MCF 10A (cell line): ENCODE measurements around the gene FAM187B. TPM values are rescaled to one million over a fixed set of nuclear protein-coding genes. Genes with fewer than 3 reads are reported as not detected.

ENCODE experiments used
- BruUV-seq: library from RNA; stranded (reverse); fragments of 400-500 nt; replicated peaks from 2 replicates; lab custom pipeline; 2021; lab: Mats Ljungman, UMichigan
- CTCF ChIA-PET: fragments of 300-600 bp; sonication (Branson Sonifier 250); formaldehyde crosslinking; extraction: SDS; loops from one replicate; lab custom pipeline; 2021; ENCODE audit warnings: antibody characterized with exemption, inconsistent platforms; lab: Yijun Ruan, JAX
- POLR2A ChIA-PET: fragments of 300-600, 350-650 bp; sonication (Branson Sonifier 250); formaldehyde crosslinking; extraction: SDS; loops from one replicate; lab custom pipeline; 2020; ENCODE audit warnings: antibody characterized with exemption, inconsistent platforms; lab: Yijun Ruan, JAX
- DNase-seq: peaks from one replicate; pipeline ENCODE4 v3.0.0-alpha.2; 2018; ENCODE audit not compliant: unreplicated experiment
- H3K27ac Mint-ChIP-seq: one replicate; pipeline ENCODE4 v1.8.0; 2022; ENCODE audit warnings: mild to moderate bottlenecking, low read depth, mixed read lengths; ENCODE audit not compliant: unreplicated experiment
- H3K27me3 Mint-ChIP-seq: one replicate; pipeline ENCODE4 v1.8.0; 2022; ENCODE audit warnings: mixed read lengths; ENCODE audit not compliant: insufficient read depth, unreplicated experiment
- H3K36me3 Mint-ChIP-seq: one replicate; pipeline ENCODE4 v1.8.0; 2022; ENCODE audit warnings: mild to moderate bottlenecking, moderate library complexity, mixed read lengths; ENCODE audit not compliant: insufficient read depth, unreplicated experiment
- H3K4me1 Mint-ChIP-seq: one replicate; pipeline ENCODE4 v1.8.0; 2022; ENCODE audit warnings: mixed read lengths; ENCODE audit not compliant: insufficient read depth, unreplicated experiment
- H3K4me3 Mint-ChIP-seq: one replicate; pipeline ENCODE4 v1.8.0; 2022; ENCODE audit warnings: mild to moderate bottlenecking, moderate library complexity, mixed read lengths; ENCODE audit not compliant: unreplicated experiment
- H3K9me3 Mint-ChIP-seq: one replicate; pipeline ENCODE4 v1.8.0; 2022; ENCODE audit warnings: mixed read lengths; ENCODE audit not compliant: unreplicated experiment
- intact Hi-C: fragments of 100-400 bp; cut with micrococcal nuclease; formaldehyde crosslinking; loops from 2 replicates; pipeline ENCODE4 v1.14.1; 2022
- total RNA-seq: library from RNA; stranded (reverse); gene quantifications from 2 replicates; pipeline ENCODE4 v1.2.3, GENCODE V29; 2022
- TF ChIP-seq, protein P1 (sequence below): fragments of 200-600 bp; IDR thresholded peaks from one replicate; pipeline ENCODE4 v1.8.0; 2022; ENCODE audit warnings: antibody characterized with exemption, mild to moderate bottlenecking; ENCODE audit not compliant: unreplicated experiment

FAM187B gene
- total RNA-seq, 1 experiment from 2014 or later = not detected

- Mint-ChIP-seq H3K27me3 (no peaks in the 10 kb centered on the region), H3K36me3 (no peaks in the 10 kb centered on the region), H3K9me3 (no peaks in the 10 kb centered on the region), H3K27ac (no peak overlapping the region), H3K4me1 (no peaks in the 10 kb centered on the region), H3K4me3 (no peak overlapping the region)
- DNase-seq = no peak
- ChIA-PET CTCF (interaction anchor here (0.7 kb wide), 1 partner anchor 145 kb away, joined by 3 read pairs; no protein-coding TSS in a partner anchor), POLR2A (no interaction called here)
- BruUV-seq = no TSS peak
- intact Hi-C loops = no loop called here
- TF ChIP-seq, protein P1, sequence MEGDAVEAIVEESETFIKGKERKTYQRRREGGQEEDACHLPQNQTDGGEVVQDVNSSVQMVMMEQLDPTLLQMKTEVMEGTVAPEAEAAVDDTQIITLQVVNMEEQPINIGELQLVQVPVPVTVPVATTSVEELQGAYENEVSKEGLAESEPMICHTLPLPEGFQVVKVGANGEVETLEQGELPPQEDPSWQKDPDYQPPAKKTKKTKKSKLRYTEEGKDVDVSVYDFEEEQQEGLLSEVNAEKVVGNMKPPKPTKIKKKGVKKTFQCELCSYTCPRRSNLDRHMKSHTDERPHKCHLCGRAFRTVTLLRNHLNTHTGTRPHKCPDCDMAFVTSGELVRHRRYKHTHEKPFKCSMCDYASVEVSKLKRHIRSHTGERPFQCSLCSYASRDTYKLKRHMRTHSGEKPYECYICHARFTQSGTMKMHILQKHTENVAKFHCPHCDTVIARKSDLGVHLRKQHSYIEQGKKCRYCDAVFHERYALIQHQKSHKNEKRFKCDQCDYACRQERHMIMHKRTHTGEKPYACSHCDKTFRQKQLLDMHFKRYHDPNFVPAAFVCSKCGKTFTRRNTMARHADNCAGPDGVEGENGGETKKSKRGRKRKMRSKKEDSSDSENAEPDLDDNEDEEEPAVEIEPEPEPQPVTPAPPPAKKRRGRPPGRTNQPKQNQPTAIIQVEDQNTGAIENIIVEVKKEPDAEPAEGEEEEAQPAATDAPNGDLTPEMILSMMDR = no peak
Observed at GRCh38 chr19:35211545-35212230, 16.9 kb downstream of the FAM187B start.

GRCh38 chr19:35209646-35210045 is 18.9 kb downstream of the FAM187B start:
- CTCF ChIA-PET = interaction anchor here (0.7 kb wide), 1 partner anchor 308 kb away, joined by 3 read pairs; no protein-coding TSS in a partner anchor
- H3K4me1 Mint-ChIP-seq = no peaks in the 10 kb centered on the region
- DNase-seq = no peak
- H3K27me3 Mint-ChIP-seq = no peaks in the 10 kb centered on the region
- intact Hi-C loops = no loop called here
- POLR2A ChIA-PET = no interaction called here
- no peak overlapping the region for H3K4me3 Mint-ChIP-seq
- TF ChIP-seq, protein P1 = no peak
- no peaks in the 10 kb centered on the region for H3K36me3 Mint-ChIP-seq
- no peaks in the 10 kb centered on the region for H3K9me3 Mint-ChIP-seq
- BruUV-seq = no TSS peak
- H3K27ac Mint-ChIP-seq = no peak overlapping the region

- BruUV-seq = no TSS peak
- Mint-ChIP-seq H3K27me3 (no peaks in the 10 kb centered on the region), H3K9me3 (no peaks in the 10 kb centered on the region), H3K4me1 (no peaks in the 10 kb centered on the region), H3K27ac (no peak overlapping the region), H3K36me3 (no peaks in the 10 kb centered on the region), H3K4me3 (no peak overlapping the region)
- ChIA-PET CTCF (no interaction called here), POLR2A (no interaction called here)
- TF ChIP-seq, protein P1 = no peak
- intact Hi-C loops = no loop called here
- DNase-seq = no peak
Observed at GRCh38 chr19:35208121-35208520, 20.4 kb downstream of the FAM187B start.

GRCh38 chr19:35207391-35207871 is 21.1 kb downstream of the FAM187B start:
- no peak overlapping the region for H3K27ac Mint-ChIP-seq
- ChIA-PET CTCF (interaction anchor here (0.6 kb wide), 1 partner anchor 53 kb away, joined by 3 read pairs; no protein-coding TSS in a partner anchor), POLR2A (no interaction called here)
- no peaks in the 10 kb centered on the region for H3K4me1 Mint-ChIP-seq
- H3K36me3 Mint-ChIP-seq = no peaks in the 10 kb centered on the region
- intact Hi-C loops = no loop called here
- TF ChIP-seq, protein P1 = no peak
- no peaks in the 10 kb centered on the region for H3K9me3 Mint-ChIP-seq
- DNase-seq = no peak
- no peaks in the 10 kb centered on the region for H3K27me3 Mint-ChIP-seq
- no TSS peak for BruUV-seq
- no peak overlapping the region for H3K4me3 Mint-ChIP-seq
